ENCODE data around the gene BTBD9. TPM values are rescaled to one million over a fixed set of nuclear protein-coding genes. Genes with fewer than 3 reads are reported as not detected.

Gene BTBD9
- total RNA-seq, 2 donors from 2014 or later: 15.3 to 23.6 TPM

GRCh38 chr6:38599261-38599660 is 40.5 kb downstream of the BTBD9 start:
- Histone ChIP-seq H3K9me3 (no peaks in the 10 kb centered on the region), H3K27me3 (no peaks in the 10 kb centered on the region), H3K27ac (no peak overlapping the region), H3K4me3 (no peak overlapping the region), H3K4me1 (peaks cover 7% of the 10 kb centered on the region), H3K36me3 (no peaks in the 10 kb centered on the region), H3K9ac (ENCODE audit: low read depth in 2 of 2, low read length in 2 of 2) (no peak overlapping the region)
- no peak for TF ChIP-seq CTCF (IDR thresholded peaks at IDR 0.05)
- no peak for DNase-seq
- intact Hi-C loops (cut with DNase I): no loop called here

GRCh38 chr6:38593998-38594665 is 45.6 kb downstream of the BTBD9 start:
- no peak for TF ChIP-seq CTCF (IDR thresholded peaks at IDR 0.05)
- Histone ChIP-seq H3K27me3 (no peaks in the 10 kb centered on the region), H3K4me1 (no peaks in the 10 kb centered on the region), H3K9ac (ENCODE audit: low read depth in 2 of 2, low read length in 2 of 2) (no peak overlapping the region), H3K4me3 (no peak overlapping the region), H3K27ac (no peak overlapping the region), H3K36me3 (no peaks in the 10 kb centered on the region), H3K9me3 (no peaks in the 10 kb centered on the region)
- intact Hi-C loops (cut with DNase I): no loop called here
- DNase-seq: no peak

GRCh38 chr6:38593409-38593808 is 46.3 kb downstream of the BTBD9 start:
- DNase-seq: no peak
- no peaks in the 10 kb centered on the region for H3K36me3 ChIP-seq
- intact Hi-C loops (cut with DNase I): no loop called here

GRCh38 chr6:38591439-38591838 is 48.3 kb downstream of the BTBD9 start:
- intact Hi-C loops (cut with DNase I): no loop called here
- Histone ChIP-seq H3K9me3 (no peaks in the 10 kb centered on the region), H3K9ac (ENCODE audit: low read depth in 2 of 2, low read length in 2 of 2) (no peak overlapping the region), H3K27ac (no peak overlapping the region), H3K27me3 (no peaks in the 10 kb centered on the region), H3K36me3 (no peaks in the 10 kb centered on the region), H3K4me1 (no peaks in the 10 kb centered on the region), H3K4me3 (no peak overlapping the region)
- TF ChIP-seq CTCF (IDR thresholded peaks at IDR 0.05): no peak
- DNase-seq: no peak

More at GRCh38 chr6:38593409-38593808, 46.3 kb downstream of the BTBD9 start:
- Histone ChIP-seq H3K27ac (no peak overlapping the region), H3K9me3 (no peaks in the 10 kb centered on the region), H3K9ac (ENCODE audit: low read depth in 2 of 2, low read length in 2 of 2) (no peak overlapping the region), H3K4me3 (no peak overlapping the region), H3K4me1 (no peaks in the 10 kb centered on the region), H3K27me3 (no peaks in the 10 kb centered on the region)
- TF ChIP-seq CTCF (IDR thresholded peaks at IDR 0.05): no peak

- no peaks in the 10 kb centered on the region for H3K4me1 ChIP-seq
- no peak for TF ChIP-seq CTCF (IDR thresholded peaks at IDR 0.05)
- DNase-seq: no peak
- no peaks in the 10 kb centered on the region for H3K36me3 ChIP-seq
- no peaks in the 10 kb centered on the region for H3K27me3 ChIP-seq
- H3K9ac ChIP-seq (ENCODE audit: low read depth in 2 of 2, low read length in 2 of 2): no peak overlapping the region
- H3K4me3 ChIP-seq: no peak overlapping the region
- intact Hi-C loops (cut with DNase I): no loop called here
- H3K9me3 ChIP-seq: no peaks in the 10 kb centered on the region
- H3K27ac ChIP-seq: no peak overlapping the region
Measured at GRCh38 chr6:38589367-38589720, 50.4 kb downstream of the BTBD9 start.

All from colonic mucosa (tissue), 4 donors.